Activated CD4-positive, alpha-beta T cell treated with anti-CD3 and anti-CD28 coated beads for 4 hours (primary cell): ENCODE data around the gene LGI4.

Source experiments
- DNase-seq, 2 donors: peaks; one replicate each; pipeline ENCODE4 v3.0.0-alpha.2; 2020

LGI4 gene

DNA sequence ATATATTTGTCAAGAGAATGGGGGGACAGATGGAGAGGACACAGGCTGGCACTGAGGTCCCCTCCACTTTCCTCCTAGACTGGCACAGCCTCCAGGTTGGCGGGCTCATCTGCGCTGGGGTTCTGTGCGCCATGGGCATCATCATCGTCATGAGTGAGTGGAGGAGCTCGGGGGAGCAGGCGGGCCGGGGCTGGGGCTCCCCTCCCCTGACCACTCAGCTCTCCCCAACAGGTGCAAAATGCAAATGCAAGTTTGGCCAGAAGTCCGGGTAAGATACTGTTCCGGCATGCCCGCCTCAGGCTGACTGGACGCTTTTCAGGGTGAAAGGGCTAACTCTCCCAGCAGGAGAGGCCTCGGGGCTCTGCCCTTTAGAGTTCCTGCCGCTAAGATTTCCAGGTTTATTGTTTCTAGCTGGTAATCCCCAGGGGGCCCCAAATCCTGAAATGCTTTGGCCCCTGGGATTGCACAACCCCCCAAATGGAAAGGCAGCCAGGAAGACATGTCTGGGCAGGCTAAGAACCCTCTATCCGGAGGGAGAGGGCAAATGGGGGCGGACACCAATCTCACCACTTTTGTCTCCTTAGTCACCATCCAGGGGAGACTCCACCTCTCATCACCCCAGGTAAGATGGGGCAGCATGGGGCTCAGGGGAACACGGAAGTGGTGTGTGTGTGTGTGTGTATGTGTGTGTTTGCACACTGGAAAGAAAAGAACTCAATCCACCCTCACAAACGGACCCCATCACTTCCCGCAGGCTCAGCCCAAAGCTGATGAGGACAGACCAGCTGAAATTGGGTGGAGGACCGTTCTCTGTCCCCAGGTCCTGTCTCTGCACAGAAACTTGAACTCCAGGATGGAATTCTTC is 11.9 kb downstream of the LGI4 start:
- DNase-seq, result no peak

DNA sequence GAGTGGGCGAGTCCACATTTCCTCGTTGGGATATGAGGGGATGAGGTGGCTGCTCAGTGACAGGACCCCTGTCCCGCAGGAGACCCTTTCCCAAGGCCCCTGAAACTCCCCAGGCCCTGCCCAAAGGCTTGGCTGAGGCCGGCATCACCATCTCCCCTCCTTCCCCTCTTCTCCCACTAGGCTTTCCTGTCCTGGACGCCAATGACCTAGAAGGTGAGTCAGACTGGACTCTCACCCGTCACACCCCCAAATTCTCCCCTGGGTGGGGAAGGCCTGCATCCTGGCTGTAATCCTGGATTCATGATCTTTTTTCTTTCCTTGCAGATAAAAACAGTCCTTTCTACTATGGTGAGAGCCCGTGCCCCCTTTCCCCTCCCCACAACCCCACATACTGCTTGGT is 14.0 kb downstream of the LGI4 start:
- no peak for DNase-seq

DNA sequence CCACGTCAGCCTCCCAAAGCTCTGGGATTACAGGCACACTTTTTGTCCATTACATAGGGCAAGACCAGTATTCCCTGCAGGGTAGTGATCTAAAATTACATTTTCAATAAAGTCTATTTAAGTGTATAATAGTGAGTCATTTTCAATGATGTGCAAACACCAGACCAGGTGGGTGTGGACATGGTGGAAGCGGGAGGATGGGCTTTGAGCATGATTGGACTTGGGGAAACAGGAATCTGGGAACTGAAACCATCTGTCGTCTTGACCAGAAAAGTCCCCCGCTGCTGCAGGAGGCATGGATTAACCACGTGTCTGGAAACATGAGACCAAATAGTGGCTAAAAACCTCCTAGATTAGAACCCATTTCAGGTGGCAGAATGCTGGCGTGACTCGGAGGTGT is 14.4 kb downstream of the LGI4 start:
- no peak for DNase-seq

DNA sequence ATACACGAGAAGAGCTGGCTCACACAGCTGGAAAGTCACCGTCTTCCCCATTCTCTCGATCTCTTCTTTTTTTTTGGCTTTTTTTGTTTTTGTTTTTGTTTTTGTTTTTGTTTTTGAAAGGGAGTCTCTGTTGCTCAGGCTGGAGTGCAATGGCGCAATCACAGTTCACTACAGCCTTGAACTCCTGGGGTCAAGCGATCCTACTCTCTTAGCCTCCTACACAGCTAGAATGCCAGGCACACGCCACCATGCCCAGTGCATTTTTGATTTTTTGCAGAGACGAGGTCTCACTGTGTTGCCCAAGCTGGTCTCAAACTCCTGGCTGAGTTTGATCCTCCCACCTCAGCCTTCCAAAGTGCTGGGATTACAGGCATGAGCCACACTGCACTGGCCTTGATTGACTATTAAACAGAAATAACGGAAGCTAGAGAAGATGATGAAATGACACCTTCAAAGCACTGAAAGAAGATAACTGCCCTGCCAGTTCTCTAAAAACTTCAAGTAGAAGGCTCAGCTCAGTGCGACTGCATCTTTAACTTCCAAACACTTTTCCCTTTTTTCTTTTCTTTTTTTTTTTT is 15.2 kb downstream of the LGI4 start:
- no peak for DNase-seq

DNA sequence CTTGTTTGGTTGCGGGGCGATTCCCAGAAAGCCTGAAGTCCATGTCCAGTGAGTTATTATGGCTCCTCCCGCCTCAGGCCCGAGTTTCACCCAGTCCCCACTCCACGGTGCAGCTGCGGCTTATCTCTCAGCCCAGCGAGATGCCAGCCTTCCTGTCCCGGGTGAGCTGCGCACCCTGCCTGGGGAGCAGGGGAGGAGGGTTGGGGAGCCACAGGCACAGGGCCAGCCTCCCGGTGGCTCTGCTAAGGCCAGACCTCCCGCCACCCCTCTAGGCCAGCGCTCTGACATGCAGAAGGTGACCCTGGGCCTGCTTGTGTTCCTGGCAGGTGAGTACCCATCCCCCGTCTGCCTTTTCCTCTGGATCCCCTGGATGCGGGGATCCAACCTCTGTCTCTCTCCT is 15.8 kb downstream of the LGI4 start:
- DNase-seq, result no peak

DNA sequence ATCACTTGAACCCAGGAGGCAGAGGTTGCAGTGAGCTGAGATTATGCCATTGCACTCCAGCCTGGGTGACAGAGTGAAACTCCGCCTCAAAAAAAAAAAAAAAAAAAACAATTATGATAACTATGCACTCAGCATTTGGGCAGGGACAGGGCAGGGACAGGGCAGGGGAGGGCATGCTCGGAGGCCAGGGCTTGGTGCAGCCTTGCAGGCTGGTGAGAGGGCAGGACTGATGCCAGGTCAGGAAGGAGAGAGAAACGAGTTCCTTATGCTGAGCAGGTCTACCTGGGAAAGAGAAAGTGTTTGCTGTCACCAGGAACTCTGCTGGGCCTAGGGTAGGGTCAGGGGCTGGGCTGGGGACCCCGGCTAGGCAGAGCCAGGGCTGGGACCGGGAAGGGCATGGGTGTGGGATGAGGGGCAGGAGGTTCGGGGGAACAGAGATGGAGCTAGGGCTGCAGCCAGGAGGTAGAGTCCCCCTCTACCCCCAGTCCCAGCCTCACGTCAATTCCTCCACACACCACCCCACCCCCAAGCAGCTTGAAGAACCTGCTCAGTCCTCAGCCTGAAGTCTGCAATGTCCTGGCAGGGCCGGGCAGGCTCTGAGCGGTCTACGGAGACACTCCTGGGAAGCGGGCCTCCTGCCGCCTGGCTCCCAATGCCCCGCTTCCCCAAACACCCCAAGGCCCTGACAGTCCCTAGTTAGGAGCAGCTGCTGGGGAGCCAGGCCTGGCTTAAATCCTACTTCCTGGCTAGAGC is 16.4 kb downstream of the LGI4 start:
- DNase-seq, result no peak

DNA sequence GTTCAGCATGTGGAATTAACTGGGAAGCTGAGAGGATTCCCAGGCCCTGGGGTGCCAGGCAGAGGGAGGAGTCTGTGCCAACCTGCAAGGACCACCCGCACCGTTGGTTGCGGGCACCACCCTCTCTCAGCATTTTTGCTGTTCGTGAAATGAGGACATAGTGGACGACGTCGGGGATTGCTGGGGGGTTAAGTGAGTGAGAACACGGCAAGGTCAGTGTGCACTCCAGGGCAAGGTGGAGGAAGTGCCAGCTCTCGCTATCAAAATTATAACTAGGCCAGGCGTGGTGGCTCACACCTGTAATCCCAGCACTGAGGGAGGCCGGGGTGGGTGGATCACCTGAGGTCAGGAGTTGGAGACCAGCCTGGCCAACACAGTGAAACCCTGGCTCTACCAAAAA is 17.1 kb downstream of the LGI4 start:
- no peak for DNase-seq

DNA sequence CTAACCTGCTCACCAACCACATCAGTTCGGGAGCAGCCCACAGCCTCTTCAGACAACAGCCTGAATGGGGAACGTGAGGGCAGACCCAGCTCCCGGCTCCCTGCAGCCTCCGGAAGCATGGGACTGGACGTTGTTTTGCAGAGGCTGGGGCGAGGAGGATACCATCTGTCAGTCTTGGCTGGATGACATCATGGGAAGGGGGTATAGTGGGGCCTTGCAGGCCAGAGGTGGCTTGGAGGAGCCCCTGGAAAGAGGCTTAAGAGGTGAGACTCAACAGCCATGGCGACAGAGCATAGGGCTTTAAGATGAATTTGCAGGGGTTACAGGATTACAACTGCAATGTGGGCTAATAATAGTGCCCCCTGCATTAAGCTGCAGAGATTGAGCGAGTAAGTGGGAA is 17.7 kb downstream of the LGI4 start:
- DNase-seq, result no peak

DNA sequence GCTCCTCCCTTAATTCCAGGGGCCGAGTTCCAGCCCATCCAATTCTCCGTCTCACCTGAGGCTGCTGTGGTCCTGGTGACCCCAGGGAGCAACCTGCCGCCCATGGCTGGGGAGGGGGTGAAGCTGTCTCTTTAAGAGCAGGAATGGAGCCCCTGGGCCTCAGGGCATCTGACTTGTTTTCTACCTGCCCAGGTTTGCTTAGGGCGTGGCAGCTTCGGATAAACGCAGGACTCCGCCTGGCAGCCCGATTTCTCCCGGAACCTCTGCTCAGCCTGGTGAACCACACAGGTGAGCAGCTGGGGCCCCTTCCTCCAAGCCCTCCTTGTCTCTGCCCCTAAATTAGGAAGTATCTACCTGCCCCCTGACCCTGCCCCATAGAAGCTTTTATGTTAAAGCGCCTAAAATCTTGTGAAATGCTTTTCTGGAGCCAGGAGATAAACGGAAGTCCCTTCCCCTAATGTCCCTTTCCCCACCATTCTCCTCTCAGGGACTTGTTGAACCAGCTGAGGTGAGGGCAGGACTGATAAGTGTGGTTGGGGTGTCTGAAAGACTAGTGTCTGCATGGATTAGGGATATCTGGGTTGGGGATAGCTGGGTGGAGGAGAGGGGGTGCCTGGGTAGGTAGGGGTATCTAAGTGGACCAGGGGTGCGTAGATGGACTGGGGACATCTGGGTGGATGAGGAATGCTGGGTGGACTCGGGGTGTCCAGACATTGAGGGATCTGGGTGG is 18.6 kb downstream of the LGI4 start:
- DNase-seq, result no peak

DNA sequence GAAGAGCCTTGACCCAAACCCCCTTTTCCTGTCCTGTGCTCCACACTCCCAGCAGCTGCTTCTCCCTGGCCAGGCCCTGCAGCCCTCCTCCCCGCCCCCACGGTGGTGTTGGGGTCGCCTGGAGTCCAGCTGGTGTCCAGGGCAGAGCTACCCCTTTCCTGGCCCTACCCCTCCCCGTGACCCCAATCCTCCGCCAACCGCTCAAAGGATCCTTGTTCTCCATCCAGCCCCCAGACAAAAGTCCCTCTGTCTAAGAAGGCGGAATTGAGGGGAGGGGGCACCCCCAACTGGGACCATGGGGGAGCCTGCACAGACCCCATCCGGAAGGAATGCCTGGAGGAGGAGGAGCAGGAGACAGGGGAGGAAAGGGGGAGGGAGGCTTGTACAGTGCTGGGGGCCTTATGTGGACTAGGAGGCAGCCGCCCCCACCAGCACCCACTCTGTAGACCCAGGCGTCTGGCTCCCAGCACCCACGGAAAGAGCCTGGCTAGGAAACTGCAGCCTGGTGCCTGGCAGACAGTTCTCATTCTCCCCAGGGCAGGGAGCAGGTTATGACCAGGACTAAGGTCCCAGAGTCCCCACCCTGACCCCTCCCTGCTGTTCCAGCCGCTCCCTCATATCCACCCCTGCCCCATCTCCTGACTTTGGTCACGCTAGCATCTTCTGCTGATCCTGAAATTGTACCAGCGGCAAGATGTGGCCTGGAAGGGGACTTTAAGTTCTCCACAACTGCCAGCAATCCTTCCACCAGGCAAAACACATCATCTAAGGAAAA is 19.5 kb downstream of the LGI4 start, which contains the start of gene FXYD3:
FXYD3 (plus strand) TSS at position 647 of the 775 bp plus-strand sequence. CDS start 3,554 bp downstream, outside the sequence.
- DNase-seq, result no peak

DNA sequence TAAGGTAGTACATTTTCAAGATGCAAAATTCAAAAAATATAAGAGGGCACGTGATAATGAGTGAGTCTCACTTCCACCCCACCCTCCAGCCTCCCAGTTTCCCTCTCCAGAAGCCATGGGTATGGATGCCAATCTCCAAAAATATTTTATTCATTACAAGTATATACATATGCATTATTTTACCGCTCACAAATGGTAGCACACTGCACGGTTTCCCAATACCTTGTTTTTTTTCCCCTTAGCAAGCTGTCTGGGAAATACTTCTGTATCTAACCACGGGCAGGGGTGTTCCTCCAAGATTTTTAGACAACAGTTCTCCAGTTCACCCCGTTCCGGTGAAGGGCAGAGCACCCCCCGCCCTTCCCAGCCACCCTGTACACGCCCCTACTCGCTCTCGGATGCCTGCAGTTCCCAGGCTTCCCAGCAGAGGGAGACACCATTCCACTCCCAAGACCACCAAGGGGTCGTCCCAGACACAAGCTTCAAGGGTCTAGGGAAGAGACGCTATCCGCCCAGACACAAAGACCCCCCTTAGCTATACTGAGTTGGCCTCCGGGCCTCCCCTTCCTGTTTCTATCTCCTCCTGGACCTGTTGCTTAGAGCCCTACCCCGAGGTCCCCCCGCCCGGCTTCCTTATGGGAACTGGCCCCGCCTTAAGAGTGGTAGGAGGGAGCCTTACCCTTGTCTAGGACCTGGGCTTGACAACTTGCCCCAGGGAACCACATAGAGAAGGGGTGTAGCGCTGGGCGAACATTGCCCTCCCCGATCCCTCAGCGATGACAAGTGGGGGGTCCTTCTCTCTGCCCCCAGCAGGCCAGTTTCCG is 20.3 kb downstream of the LGI4 start:
- DNase-seq, result peak; percentile 56 to 68

DNA sequence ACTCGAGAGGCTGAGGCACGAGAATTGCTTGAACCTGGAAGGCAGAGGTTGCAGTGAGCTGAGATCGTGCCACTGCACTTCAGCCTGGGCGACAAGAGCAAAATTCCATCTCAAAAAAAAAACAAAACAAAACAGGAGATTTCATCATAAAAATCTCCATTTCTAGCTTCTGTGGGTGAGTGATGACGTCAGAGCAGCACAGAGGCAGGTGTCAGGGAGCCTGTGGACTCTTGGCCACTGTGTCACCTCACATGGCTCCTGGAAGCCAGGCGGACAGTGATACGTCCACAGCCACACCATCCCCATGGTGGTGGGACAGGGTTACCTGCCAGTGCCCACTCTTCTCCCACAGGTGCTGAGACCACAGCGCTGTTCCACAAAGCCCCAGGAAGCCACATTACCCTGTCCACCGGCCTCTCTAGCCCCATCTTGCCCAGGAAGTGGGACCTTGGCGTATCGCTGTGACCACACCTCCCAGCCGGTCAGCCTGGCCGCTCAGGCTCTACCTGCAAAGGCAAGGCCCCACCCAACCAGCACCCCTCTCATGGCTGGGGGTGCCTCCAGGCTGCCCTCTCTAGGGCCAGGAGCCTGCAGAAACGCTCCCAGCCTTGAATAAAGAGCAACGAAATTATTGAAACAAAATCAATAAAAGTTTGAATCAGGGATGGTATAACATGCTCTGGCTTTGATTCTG is 21.7 kb downstream of the LGI4 start:
- no peak for DNase-seq

DNA sequence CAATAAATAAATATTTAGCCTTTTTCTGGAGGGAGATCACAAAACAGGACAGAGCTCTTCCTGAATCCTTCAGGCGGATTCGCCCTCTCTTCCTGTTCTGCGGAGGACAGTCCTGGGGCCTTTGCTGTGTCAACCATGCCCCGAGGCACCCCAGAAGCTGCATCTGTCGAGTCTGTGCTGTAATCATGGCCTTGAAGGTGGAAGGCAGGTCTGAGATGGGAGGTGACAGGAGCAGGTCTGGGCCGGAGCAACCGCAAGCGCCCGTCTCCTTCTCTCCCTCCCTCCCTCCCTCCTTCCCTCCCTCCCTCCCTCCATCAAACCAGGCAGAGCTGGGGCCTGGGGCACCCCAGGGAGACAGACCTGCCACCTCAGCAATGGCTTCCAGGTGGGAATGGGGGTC is 23.9 kb downstream of the LGI4 start:
- no peak for DNase-seq

DNA sequence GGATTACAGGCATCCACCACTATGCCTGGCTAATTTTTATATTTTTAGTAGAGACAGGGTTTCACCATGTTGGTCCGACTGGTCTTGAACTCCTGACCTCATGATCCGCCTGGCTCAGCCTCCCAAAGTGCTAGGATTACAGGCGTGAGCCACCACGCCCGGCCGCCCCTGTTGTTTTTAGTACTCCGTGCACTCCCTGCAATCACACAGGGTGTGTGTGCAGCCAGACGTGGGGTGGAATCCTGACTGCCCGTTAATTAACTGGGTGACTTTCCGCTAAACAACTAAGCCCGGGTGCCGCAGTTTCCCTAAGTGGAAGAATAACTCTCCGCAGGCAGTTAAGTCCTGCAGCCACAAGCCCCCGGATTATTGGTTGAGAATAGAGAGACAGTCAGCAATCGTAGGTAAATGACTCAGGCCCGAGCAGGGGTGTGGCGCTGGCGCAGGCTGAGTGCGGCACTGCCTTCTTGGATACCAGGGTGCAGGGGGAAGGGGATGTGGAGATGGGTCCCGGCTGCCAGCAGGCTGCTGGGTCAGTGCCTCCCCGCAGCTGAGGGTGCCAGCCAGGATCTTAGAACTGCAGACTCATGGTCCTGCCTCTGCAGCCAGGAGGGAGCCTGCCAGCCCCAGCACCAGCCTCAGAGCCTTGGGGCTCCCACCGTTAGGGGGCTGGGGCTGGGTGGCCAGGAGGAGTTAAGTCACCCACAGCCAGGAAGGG is 25.3 kb downstream of the LGI4 start:
- DNase-seq, result no peak

DNA sequence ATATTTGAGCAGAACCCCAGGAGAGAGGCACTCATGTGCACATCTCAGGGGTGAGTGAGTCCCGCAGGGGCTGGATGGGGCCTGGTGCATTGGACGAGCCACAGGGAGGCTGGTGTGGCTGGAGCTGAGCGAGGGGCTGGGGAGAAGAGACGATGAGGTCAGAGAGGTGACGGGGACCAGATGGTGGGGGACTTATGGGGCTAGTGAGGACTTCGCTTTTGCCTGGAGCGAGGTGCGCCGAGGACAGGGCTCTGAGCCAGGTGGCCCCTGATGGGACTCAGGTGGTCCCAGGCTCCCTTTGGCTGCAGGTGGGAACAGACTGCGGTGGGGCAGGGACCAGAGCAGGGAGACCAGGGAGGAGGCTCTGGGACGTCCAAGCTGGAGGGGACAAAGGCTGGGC is 26.1 kb downstream of the LGI4 start:
- no peak for DNase-seq

DNA sequence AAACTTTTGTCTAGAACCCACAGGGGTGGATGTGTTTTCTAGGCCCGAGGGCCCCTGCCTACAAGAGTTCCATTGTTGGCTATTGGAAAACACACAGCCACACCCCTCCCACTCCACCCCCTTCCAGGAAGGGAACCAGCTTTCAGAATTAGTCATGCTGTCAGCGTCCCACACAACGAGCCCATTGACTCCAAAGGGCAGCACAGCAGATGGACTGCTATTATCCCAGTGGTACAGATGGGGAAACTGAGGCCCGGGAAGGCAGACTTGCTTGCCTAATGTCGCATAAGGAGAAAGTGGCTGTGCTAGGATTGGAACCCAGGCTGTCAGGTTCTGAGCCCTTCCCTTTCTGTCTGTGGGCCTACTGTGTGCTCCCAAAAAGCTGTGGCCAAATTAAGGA is 27.3 kb downstream of the LGI4 start:
- no peak for DNase-seq

DNA sequence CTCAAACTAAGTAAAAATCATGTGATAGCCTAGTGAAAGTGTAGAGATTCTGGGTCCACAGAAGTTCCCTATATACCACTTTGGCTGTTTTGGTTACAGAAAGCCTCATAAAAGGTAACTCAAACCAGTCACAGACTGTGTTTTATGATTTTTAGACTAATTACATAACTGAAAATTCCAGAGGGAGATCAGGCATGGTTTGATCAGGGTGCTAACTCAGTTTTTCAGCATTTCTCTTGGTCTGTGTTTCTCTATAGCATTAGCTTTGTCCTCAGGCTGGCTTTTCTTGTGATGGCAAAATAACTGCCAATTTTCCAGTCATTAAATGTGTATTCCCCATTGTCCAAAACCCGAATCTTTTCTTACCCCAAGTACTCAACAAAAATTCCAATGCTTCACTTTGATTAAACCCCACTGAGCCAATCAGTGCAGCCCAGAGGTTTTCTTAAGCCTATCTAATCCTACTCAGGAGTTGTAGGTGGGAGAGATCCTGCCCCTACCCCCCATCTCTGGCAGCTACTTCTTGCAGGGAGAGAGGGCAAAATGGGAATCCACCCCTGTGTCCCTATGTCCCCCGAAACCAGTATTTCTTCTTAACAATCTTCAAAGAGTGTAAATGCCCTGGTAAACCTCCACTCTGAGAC is 27.8 kb downstream of the LGI4 start:
- DNase-seq, result no peak

DNA sequence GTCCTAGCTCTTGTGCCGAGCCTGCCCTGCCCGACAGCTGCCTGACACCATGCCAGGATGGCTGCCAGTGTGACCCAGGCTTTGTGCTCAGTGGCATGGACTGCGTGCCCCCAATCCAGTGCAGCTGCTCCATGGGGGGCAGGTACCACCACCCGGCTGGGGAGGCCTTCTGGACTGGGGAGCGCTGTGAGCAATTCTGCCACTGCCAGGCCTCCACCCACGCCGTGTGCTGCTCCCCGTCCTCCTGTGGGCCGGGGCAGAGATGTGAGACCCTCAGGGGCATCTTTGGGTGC is 28.6 kb downstream of the LGI4 start:
- DNase-seq, result no peak

DNA sequence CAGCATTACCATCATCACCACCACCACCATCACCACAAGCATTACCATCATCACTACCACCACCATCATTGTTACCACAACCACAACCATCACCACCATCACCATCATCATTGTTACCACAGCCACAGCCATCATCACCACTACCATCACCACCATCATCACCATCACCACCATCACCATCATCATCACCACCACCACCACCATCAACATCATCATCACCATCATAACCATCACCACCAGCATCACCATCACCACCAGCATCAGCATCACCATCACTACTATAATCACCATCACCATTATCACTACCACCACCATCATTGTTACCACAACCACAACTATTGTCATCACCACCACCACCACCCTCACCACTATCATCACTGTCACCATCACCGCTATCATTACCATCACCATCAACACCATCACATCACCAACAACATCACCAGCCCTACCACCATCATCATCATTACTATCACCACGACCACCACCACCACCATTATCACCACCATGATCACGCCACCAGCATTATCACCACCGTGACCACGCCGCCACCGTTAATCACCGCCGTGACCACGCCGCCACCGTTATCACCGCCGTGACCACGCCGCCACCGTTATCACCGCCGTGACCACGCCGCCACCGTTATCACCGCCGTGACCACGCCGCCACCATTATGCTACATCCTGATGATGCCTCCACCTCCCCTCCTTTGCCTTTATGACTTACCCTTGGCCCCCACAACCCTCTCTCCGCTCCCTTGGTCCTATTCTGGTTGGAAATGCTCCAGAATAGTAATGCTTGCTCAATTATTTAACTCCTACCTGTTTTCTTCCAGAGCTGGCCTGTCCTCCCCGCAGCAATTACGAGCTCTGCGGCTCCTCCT is 29.2 kb downstream of the LGI4 start:
- DNase-seq, result no peak
